ENCODE data around the gene REEP6.

REEP6 gene

DNA sequence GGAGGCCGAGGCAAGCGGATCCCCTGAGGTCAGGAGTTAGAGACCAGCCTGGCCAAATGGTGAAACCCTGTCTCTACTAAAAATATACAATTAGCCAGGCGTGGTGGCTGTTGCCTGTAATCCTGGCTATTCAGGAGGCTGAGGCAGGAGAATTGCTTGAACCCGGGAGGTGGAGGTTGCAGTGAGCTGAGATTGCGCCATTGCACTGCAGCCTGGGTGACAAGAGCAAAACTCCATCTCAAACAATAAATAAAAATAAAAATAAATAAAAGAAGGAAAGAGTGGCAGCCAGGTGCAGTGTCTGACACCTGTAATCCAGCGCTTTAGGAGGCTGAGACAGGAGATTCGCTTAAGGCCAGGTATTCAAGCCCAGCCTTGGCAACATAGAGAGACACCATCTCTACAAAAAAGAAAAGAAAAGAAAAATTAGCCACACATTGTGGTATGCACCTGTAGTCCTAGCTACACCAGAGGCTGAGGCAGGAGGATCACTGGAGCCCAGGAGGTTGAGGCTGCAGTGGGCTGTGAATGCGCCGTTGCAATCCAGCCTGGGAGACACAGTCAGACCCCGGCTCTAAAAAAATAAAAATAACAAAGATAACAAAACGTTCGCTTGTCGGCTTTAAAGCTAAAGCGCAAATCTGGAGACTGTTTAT lies 11.6 kb downstream of the REEP6 start:
- TF ChIP-seq ZBTB7A (IDR thresholded peaks at IDR 0.05; ENCODE audit: low read depth) (no peak), TAF1 (IDR thresholded peaks at IDR 0.05; ENCODE audit: low read depth) (no peak), RAD21 (IDR thresholded peaks at IDR 0.05; ENCODE audit: low read depth) (no peak), CREB1 (IDR thresholded peaks at IDR 0.05; ENCODE audit: low read depth) (no peak), NFIC (IDR thresholded peaks at IDR 0.05) (no peak), TEAD4 (IDR thresholded peaks at IDR 0.05) (no peak), TCF12 (IDR thresholded peaks at IDR 0.05; ENCODE audit: low read depth) (no peak), EP300 (IDR thresholded peaks at IDR 0.05; ENCODE audit: borderline replicate concordance) (no peak)

DNA sequence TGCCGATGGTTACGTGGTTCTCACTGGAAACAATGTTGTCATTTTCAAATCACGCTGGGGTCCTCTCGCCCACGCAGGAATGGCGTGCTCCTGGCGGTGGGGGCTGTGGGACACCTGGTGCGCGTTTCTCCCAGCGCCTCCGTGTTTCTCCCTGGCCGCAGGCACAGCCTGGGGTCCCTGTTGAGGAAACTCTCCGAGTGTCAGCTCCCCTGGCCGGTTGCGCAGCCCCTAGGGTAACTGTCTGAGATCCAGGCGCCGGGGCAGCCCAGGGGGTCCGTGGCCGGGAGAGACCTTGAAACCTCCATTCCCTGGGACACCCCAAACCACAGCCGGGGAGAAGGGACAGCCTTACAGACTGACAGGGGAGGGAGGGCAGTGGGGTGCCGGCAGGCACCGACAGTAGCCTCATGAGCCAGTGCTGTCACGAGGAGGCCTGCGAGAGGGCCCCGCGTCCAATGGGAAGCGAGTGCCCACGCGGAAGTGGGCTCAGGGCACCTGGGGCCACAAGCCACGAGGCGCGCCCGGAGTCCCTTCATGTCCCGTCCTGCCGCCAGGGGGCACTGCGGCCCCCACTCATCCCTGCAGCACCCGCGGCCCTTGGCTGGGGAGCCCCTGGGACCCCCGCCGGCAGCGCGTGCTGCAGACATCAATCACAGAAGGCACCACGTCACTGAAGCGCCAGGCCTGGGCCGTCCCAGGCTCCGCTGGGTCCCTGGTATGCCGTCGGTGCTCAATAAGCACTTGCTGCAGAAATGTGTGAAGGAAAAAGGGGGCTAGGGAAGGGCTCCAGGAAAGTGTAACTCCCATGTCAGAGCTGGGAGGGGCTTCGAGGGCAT lies 12.3 kb downstream of the REEP6 start:
- TF ChIP-seq, protein P1, sequence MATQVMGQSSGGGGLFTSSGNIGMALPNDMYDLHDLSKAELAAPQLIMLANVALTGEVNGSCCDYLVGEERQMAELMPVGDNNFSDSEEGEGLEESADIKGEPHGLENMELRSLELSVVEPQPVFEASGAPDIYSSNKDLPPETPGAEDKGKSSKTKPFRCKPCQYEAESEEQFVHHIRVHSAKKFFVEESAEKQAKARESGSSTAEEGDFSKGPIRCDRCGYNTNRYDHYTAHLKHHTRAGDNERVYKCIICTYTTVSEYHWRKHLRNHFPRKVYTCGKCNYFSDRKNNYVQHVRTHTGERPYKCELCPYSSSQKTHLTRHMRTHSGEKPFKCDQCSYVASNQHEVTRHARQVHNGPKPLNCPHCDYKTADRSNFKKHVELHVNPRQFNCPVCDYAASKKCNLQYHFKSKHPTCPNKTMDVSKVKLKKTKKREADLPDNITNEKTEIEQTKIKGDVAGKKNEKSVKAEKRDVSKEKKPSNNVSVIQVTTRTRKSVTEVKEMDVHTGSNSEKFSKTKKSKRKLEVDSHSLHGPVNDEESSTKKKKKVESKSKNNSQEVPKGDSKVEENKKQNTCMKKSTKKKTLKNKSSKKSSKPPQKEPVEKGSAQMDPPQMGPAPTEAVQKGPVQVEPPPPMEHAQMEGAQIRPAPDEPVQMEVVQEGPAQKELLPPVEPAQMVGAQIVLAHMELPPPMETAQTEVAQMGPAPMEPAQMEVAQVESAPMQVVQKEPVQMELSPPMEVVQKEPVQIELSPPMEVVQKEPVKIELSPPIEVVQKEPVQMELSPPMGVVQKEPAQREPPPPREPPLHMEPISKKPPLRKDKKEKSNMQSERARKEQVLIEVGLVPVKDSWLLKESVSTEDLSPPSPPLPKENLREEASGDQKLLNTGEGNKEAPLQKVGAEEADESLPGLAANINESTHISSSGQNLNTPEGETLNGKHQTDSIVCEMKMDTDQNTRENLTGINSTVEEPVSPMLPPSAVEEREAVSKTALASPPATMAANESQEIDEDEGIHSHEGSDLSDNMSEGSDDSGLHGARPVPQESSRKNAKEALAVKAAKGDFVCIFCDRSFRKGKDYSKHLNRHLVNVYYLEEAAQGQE (IDR thresholded peaks at IDR 0.05; ENCODE audit: low read depth) = no peak
- TF ChIP-seq RAD21 (IDR thresholded peaks at IDR 0.05; ENCODE audit: low read depth) (peak; percentile 33; the same call in 1 of the 2 replicates), YY1 (IDR thresholded peaks at IDR 0.05; ENCODE audit: low read depth) (no peak), TAF1 (IDR thresholded peaks at IDR 0.05; ENCODE audit: low read depth) (no peak), FOXM1 (IDR thresholded peaks at IDR 0.05; ENCODE audit: borderline replicate concordance, low read depth) (no peak), NFIC (IDR thresholded peaks at IDR 0.05) (no peak), EP300 (IDR thresholded peaks at IDR 0.05; ENCODE audit: borderline replicate concordance) (no peak), EGR1 (IDR thresholded peaks at IDR 0.05) (no peak), TEAD4 (IDR thresholded peaks at IDR 0.05) (no peak), CEBPB (IDR thresholded peaks at IDR 0.05) (no peak), ZBTB7A (IDR thresholded peaks at IDR 0.05; ENCODE audit: low read depth) (peak; percentile 83), TCF12 (IDR thresholded peaks at IDR 0.05; ENCODE audit: low read depth) (no peak), CREB1 (IDR thresholded peaks at IDR 0.05; ENCODE audit: low read depth) (no peak)
- TF ChIP-seq, protein P2, sequence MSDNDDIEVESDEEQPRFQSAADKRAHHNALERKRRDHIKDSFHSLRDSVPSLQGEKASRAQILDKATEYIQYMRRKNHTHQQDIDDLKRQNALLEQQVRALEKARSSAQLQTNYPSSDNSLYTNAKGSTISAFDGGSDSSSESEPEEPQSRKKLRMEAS (IDR thresholded peaks at IDR 0.05) = peak; percentile 91
- TF ChIP-seq, protein P3, sequence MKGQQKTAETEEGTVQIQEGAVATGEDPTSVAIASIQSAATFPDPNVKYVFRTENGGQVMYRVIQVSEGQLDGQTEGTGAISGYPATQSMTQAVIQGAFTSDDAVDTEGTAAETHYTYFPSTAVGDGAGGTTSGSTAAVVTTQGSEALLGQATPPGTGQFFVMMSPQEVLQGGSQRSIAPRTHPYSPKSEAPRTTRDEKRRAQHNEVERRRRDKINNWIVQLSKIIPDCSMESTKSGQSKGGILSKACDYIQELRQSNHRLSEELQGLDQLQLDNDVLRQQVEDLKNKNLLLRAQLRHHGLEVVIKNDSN (IDR thresholded peaks at IDR 0.05) = peak; percentile 32; the same call in 1 of the 2 replicates

DNA sequence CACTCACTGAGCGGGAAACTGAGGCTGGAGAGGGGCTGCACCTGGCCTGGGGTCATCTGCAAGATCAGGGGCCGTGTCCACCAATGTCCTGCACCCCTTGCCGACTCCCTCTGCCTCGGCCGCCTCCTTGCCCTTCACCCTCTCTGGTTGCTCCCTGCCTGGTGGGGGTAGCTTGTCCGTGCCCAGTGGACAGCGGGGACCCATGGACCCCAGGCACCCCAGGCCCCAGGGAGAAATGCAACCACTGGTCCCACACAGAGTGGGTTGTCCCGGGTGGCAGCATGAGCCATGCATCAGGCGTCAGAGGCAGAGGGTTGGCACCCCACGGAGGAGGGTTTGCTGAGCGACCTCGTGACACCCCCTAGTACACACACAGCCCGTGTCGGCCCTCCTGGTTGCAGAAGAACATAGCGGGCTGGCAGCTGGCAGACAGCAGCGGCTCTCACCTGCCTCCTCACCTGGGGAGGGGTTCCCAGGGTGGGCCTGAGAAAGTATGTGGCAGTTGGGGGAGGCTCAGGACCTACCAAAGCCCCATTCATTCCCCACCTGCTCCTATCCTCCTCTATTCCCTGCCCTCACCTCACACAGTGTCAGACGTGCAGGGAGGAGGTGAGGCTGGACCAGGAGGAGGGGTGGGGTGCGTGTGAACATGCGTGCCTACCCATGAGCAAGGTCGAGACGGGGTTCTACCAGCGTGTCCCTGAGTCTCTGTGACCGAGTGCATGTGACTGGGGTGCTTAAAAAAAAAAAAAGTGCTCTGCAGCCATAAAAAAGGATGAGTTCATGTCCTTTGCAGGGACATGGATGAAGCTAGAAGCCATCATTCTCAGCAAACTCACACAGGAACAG lies 13.2 kb downstream of the REEP6 start:
- TF ChIP-seq CEBPB (IDR thresholded peaks at IDR 0.05) (no peak), TCF12 (IDR thresholded peaks at IDR 0.05; ENCODE audit: low read depth) (no peak), EGR1 (IDR thresholded peaks at IDR 0.05) (no peak), CREB1 (IDR thresholded peaks at IDR 0.05; ENCODE audit: low read depth) (no peak), RAD21 (IDR thresholded peaks at IDR 0.05; ENCODE audit: low read depth) (no peak), NFIC (IDR thresholded peaks at IDR 0.05) (no peak), TEAD4 (IDR thresholded peaks at IDR 0.05) (no peak), TAF1 (IDR thresholded peaks at IDR 0.05; ENCODE audit: low read depth) (no peak)
- TF ChIP-seq, protein P1 (IDR thresholded peaks at IDR 0.05; ENCODE audit: low read depth) = no peak
- TF ChIP-seq, protein P3 (IDR thresholded peaks at IDR 0.05) = no peak

DNA sequence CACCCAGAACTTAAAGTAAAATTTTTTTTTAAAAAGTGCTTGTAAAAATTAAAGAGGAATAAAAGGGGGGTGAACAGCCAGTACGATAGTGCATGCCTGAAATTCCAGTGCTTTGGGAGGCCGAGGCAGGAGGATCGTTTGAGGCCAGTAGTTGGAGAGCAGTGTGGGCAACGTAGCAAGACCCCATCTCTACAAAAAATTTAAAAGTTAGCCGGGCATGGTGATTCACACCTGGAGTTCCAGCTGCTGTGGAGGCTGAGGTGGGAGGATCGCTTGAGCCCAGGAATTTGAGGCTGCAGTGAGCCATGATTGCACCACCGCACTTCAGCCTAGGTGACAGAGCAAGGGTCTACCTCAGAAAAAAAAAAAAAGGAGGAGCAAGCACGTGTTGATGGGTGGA lies 14.0 kb downstream of the REEP6 start:
- TF ChIP-seq CREB1 (IDR thresholded peaks at IDR 0.05; ENCODE audit: low read depth) = no peak
- TF ChIP-seq, protein P3 (IDR thresholded peaks at IDR 0.05) = no peak
- no peak for TF ChIP-seq YY1 (IDR thresholded peaks at IDR 0.05; ENCODE audit: low read depth)
- no peak for TF ChIP-seq TCF12 (IDR thresholded peaks at IDR 0.05; ENCODE audit: low read depth)
- TF ChIP-seq NFIC (IDR thresholded peaks at IDR 0.05) = no peak
- TF ChIP-seq ZBTB7A (IDR thresholded peaks at IDR 0.05; ENCODE audit: low read depth) = no peak
- no peak for TF ChIP-seq EP300 (IDR thresholded peaks at IDR 0.05; ENCODE audit: borderline replicate concordance)
- no peak for TF ChIP-seq RAD21 (IDR thresholded peaks at IDR 0.05; ENCODE audit: low read depth)
- no peak for TF ChIP-seq EGR1 (IDR thresholded peaks at IDR 0.05)
- no peak for TF ChIP-seq TEAD4 (IDR thresholded peaks at IDR 0.05)
- no peak for TF ChIP-seq CEBPB (IDR thresholded peaks at IDR 0.05)
- no peak for TF ChIP-seq FOXM1 (IDR thresholded peaks at IDR 0.05; ENCODE audit: borderline replicate concordance, low read depth)
- no peak for TF ChIP-seq TAF1 (IDR thresholded peaks at IDR 0.05; ENCODE audit: low read depth)
